ENCODE measurements around the gene CLMP.

DNA sequence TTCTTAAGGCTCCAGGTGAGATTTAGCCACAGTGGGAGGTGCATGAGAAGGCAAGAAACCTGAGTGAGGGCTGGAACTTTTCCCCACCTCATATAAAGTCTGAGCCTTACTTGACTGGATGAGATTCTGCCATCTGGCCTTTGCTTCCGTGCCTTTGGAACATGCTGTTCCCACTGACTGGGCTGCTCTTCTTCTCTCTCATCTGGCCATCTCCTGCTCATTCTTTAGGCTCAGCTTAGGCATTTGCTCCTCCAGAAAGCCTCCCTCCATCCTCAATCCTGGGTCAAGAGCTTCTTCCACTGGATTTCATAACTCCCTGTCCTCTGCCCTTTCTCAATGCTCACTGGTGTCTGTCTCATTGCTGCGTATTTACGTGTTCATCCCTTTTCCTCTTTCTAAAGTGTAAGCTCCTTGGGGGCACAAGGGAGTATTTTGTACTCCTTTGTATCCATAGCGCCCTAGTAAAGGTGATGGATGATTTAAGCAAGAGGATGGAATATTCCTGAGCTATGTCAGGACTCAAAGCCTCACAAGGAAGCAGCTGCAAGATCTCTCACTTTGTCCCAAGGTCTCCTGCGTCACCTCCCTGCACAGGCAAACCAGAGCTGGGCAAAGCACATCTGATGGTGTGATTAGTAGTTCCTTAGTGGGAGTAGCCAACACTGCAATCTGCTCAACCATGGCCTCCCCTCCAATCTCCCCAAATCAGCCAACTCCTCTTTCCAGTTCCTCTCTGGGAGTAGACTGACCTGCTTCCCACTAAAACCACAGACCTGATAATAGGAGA is 148.4 kb downstream of the CLMP start:
- TF ChIP-seq HDAC3 (IDR thresholded peaks at IDR 0.05; ENCODE audit: borderline replicate concordance, partially characterized antibody) (no peak), MED1 (CRISPR knock-in tag; IDR thresholded peaks at IDR 0.05; ENCODE audit: borderline replicate concordance) (no peak), CTCF (IDR thresholded peaks at IDR 0.05 in 2 of 3, conservative IDR thresholded peaks at IDR 0.05 in 1 of 3; ENCODE audit: insufficient read depth in 2 of 3, low read depth in 1 of 3, low read length in 3 of 3) (no peak), MTA3 (IDR thresholded peaks at IDR 0.05; ENCODE audit: borderline replicate concordance) (no peak), THAP7 (CRISPR knock-in tag; IDR thresholded peaks at IDR 0.05) (no peak), ETV6 (IDR thresholded peaks at IDR 0.05; ENCODE audit: borderline replicate concordance in 1 of 2, low read depth in 2 of 2, low read length in 1 of 2) (no peak), ETV6 (CRISPR knock-in tag; IDR thresholded peaks at IDR 0.05; ENCODE audit: borderline replicate concordance) (no peak), SAP30 (IDR thresholded peaks at IDR 0.05; ENCODE audit: borderline replicate concordance, insufficient read depth, low read depth, low read length, poor library complexity, severe bottlenecking) (no peak), POU5F1 (IDR thresholded peaks at IDR 0.05; ENCODE audit: borderline replicate concordance, low read depth, low read length, partially characterized antibody) (no peak), RAD21 (CRISPR knock-in tag; conservative IDR thresholded peaks at IDR 0.05 in 1 of 2, IDR thresholded peaks at IDR 0.05 in 1 of 2) (no peak), E2F5 (CRISPR knock-in tag; IDR thresholded peaks at IDR 0.05) (no peak), SRF (CRISPR knock-in tag; IDR thresholded peaks at IDR 0.05) (no peak), HCFC1 (IDR thresholded peaks at IDR 0.05; ENCODE audit: low read depth, low read length) (no peak)

Measured in K562 (cell line).